Measurements from ENCODE around the gene BACE1.

GRCh38 chr11:117319214-117319840 is 3.3 kb upstream of the BACE1 start:
- TF ChIP-seq CTCF (optimal IDR thresholded peaks at IDR 0.05 in 1 of 3, IDR thresholded peaks at IDR 0.05 in 1 of 3, conservative IDR thresholded peaks at IDR 0.05 in 1 of 3; ENCODE audit: extremely low read depth in 1 of 3, insufficient read depth in 2 of 3, low read length in 3 of 3): no peak
- no peak for TF ChIP-seq EZH2 (IDR thresholded peaks at IDR 0.05; ENCODE audit: low read length)
